Liver (tissue), 9 donors: ENCODE data around the gene SEMA7A. TPM values are rescaled to one million over a fixed set of nuclear protein-coding genes. Genes with fewer than 3 reads are reported as not detected.

Experiments
- DNase-seq: peaks from one replicate; pipeline ENCODE4 v3.0.0-alpha.2; 2017; ENCODE audit warnings: low spot score
- H3K27ac ChIP-seq, 2 donors: one replicate each; pipeline ENCODE4 v1.7.0; 2013; ENCODE audit warnings: inconsistent platforms in 2 of 2, low read length in 2 of 2, control low read depth in 1 of 2, low read depth in 1 of 2, mild to moderate bottlenecking in 1 of 2
- H3K27me3 ChIP-seq, 4 donors: one replicate each; pipeline versions ENCODE4 v1.6.1 to v1.7.0; 2013; ENCODE audit warnings: low read length in 3 of 4, inconsistent platforms in 1 of 4, mild to moderate bottlenecking in 1 of 4, moderate library complexity in 1 of 4; ENCODE audit not compliant: control insufficient read depth in 4 of 4, insufficient read depth in 4 of 4
- H3K36me3 ChIP-seq, 4 donors: one replicate each; pipeline versions ENCODE4 v1.6.1 to v1.7.0; 2013; ENCODE audit warnings: low read length in 3 of 4, mild to moderate bottlenecking in 3 of 4, low read depth in 1 of 4, moderate library complexity in 1 of 4; ENCODE audit not compliant: control insufficient read depth in 4 of 4, insufficient read depth in 3 of 4
- H3K4me1 ChIP-seq, 4 donors: one replicate each; pipeline versions ENCODE4 v1.6.1 to v1.7.0; 2013; ENCODE audit warnings: low read length in 3 of 4, mild to moderate bottlenecking in 3 of 4, moderate library complexity in 1 of 4; ENCODE audit not compliant: control insufficient read depth in 4 of 4, insufficient read depth in 4 of 4
- H3K4me3 ChIP-seq, 3 donors: one replicate each; pipeline versions ENCODE4 v1.6.1 to v1.7.0; 2013; ENCODE audit warnings: low read length in 3 of 3, control low read depth in 1 of 3, low read depth in 1 of 3, mild to moderate bottlenecking in 1 of 3
- H3K9ac ChIP-seq, 2 donors: one replicate each; pipeline ENCODE4 v1.7.0; 2013; ENCODE audit warnings: low read length in 2 of 2, mild to moderate bottlenecking in 2 of 2, moderate library complexity in 2 of 2, control low read depth in 1 of 2, low read depth in 1 of 2
- H3K9me3 ChIP-seq, 4 donors: one replicate each; pipeline versions ENCODE4 v1.6.1 to v1.7.0; 2013; ENCODE audit warnings: low read length in 3 of 4; ENCODE audit not compliant: control insufficient read depth in 4 of 4
- EGR1 ChIP-seq, 2 donors: IDR thresholded peaks; 2 replicates each; pipeline ENCODE4 v1.6.1; 2016 to 2018; ENCODE audit warnings: antibody characterized with exemption in 2 of 2, low read depth in 2 of 2
- FOXA2 ChIP-seq: IDR thresholded peaks from 2 replicates; pipeline ENCODE4 v1.6.1; 2016; ENCODE audit warnings: antibody characterized with exemption
- HNF4A ChIP-seq, 2 donors: conservative IDR thresholded peaks; 2 replicates each; pipeline ENCODE4 v1.6.1; 2016; ENCODE audit warnings: antibody characterized with exemption in 2 of 2, mild to moderate bottlenecking in 2 of 2
- JUND ChIP-seq, 2 donors: IDR thresholded peaks; 2 replicates each; pipeline ENCODE4 v1.6.1; 2016; ENCODE audit warnings: antibody characterized with exemption in 2 of 2
- RAD21 ChIP-seq, 2 donors: IDR thresholded peaks; 2 replicates each; pipeline ENCODE4 v1.6.1; 2016; ENCODE audit warnings: antibody characterized with exemption in 2 of 2, mild to moderate bottlenecking in 2 of 2
- RXRA ChIP-seq, 2 donors: IDR thresholded peaks; 2 replicates each; pipeline ENCODE4 v1.6.1; 2017 to 2018; ENCODE audit warnings: antibody characterized with exemption in 2 of 2, mild to moderate bottlenecking in 1 of 2
- SP1 ChIP-seq: IDR thresholded peaks from 2 replicates; pipeline ENCODE4 v1.6.1; 2018; ENCODE audit warnings: antibody characterized with exemption, mild to moderate bottlenecking
- WGBS: extraction: QIAGEN DNeasy Blood & Tissue Kit; methylation state at CpG from one replicate; pipeline ENCODE4 v1.1.7; 2013; 5-methylcytosine and 5-hydroxymethylcytosine counted together
- polyA plus RNA-seq, 2 donors: library from polyadenylated mRNA; stranded (reverse) in 1 of 2; unstranded in 1 of 2; fragments of 200-250 nt in 1 of 2; fragments of >200 nt in 1 of 2; fragmentation: Nextera tagmentation in 1 of 2; extraction: Ambion mirVana in 1 of 2; gene quantifications; one replicate each; pipeline versions ENCODE4 v1.2.1 to v1.2.3, GENCODE V29; 2013 to 2015
- total RNA-seq, 2 donors: library from RNA; depleted of rRNA; stranded (reverse); fragments of >200 nt; gene quantifications; one replicate each; pipeline ENCODE4 v1.2.3, GENCODE V29; 2014
- TF ChIP-seq, protein P1 (sequence below): fragments of 150-350 bp; IDR thresholded peaks from 2 replicates; pipeline ENCODE4 v1.5.1; 2017; ENCODE audit warnings: improper control_type of control experiment, low read depth, low read length; ENCODE audit not compliant: missing input control
- TF ChIP-seq, protein P2 (sequence below): IDR thresholded peaks from 2 replicates; pipeline ENCODE4 v1.6.1; 2016; ENCODE audit warnings: antibody characterized with exemption, mild to moderate bottlenecking
- TF ChIP-seq, protein P3 (sequence below): IDR thresholded peaks from 2 replicates; pipeline ENCODE4 v1.6.1; 2016; ENCODE audit warnings: antibody characterized with exemption
- donor health status: healthy.
- donor health status: healthy.
- donor health status: healthy.
- donor health status: healthy.
- donor health status: healthy.

SEMA7A gene
- total and polyA plus RNA-seq, 4 donors: 0.14 to 18.1 (median 1.4) TPM

DNA sequence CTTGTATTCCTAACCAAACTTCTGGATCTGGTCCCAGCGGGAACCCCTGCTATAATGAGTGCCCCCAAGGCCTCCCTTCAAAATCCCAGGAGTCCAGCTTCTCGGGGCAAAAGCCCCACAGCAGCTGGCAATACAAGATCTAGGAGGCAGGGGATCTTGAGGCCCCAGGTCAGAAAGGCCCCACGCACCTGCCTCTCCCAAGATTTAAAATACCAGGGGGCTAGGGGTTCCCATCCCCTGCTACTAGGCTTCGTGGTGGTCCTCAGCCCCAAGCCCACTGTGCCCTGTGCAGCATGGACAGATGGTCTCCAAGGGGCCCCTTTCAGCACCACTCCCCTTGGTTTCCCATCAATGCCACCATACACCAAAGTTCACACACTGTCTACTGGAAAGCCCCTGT lies 50.5 kb downstream of the SEMA7A start:
- 96% methylated on average over 4 of the region's 4 CpGs for WGBS
- TF ChIP-seq FOXA2: no peak
- TF ChIP-seq SP1: no peak
- no peak for TF ChIP-seq HNF4A (conservative IDR thresholded peaks at IDR 0.05)
- TF ChIP-seq, protein P1, sequence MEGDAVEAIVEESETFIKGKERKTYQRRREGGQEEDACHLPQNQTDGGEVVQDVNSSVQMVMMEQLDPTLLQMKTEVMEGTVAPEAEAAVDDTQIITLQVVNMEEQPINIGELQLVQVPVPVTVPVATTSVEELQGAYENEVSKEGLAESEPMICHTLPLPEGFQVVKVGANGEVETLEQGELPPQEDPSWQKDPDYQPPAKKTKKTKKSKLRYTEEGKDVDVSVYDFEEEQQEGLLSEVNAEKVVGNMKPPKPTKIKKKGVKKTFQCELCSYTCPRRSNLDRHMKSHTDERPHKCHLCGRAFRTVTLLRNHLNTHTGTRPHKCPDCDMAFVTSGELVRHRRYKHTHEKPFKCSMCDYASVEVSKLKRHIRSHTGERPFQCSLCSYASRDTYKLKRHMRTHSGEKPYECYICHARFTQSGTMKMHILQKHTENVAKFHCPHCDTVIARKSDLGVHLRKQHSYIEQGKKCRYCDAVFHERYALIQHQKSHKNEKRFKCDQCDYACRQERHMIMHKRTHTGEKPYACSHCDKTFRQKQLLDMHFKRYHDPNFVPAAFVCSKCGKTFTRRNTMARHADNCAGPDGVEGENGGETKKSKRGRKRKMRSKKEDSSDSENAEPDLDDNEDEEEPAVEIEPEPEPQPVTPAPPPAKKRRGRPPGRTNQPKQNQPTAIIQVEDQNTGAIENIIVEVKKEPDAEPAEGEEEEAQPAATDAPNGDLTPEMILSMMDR: no peak
- TF ChIP-seq, protein P2, sequence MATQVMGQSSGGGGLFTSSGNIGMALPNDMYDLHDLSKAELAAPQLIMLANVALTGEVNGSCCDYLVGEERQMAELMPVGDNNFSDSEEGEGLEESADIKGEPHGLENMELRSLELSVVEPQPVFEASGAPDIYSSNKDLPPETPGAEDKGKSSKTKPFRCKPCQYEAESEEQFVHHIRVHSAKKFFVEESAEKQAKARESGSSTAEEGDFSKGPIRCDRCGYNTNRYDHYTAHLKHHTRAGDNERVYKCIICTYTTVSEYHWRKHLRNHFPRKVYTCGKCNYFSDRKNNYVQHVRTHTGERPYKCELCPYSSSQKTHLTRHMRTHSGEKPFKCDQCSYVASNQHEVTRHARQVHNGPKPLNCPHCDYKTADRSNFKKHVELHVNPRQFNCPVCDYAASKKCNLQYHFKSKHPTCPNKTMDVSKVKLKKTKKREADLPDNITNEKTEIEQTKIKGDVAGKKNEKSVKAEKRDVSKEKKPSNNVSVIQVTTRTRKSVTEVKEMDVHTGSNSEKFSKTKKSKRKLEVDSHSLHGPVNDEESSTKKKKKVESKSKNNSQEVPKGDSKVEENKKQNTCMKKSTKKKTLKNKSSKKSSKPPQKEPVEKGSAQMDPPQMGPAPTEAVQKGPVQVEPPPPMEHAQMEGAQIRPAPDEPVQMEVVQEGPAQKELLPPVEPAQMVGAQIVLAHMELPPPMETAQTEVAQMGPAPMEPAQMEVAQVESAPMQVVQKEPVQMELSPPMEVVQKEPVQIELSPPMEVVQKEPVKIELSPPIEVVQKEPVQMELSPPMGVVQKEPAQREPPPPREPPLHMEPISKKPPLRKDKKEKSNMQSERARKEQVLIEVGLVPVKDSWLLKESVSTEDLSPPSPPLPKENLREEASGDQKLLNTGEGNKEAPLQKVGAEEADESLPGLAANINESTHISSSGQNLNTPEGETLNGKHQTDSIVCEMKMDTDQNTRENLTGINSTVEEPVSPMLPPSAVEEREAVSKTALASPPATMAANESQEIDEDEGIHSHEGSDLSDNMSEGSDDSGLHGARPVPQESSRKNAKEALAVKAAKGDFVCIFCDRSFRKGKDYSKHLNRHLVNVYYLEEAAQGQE: no peak
- TF ChIP-seq, protein P3, sequence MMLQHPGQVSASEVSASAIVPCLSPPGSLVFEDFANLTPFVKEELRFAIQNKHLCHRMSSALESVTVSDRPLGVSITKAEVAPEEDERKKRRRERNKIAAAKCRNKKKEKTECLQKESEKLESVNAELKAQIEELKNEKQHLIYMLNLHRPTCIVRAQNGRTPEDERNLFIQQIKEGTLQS: no peak
- TF ChIP-seq EGR1 (IDR thresholded peaks at IDR 0.05; ENCODE audit: low read depth in 2 of 2): no peak
- no peaks in the 10 kb centered on the region for H3K9me3 ChIP-seq
- H3K36me3 ChIP-seq: no peaks in the 10 kb centered on the region
- H3K4me3 ChIP-seq: no peak overlapping the region
- DNase-seq: no peak
- no peak overlapping the region for H3K27ac ChIP-seq
- H3K4me1 ChIP-seq: no peaks in the 10 kb centered on the region
- H3K27me3 ChIP-seq: no peaks in the 10 kb centered on the region
- H3K9ac ChIP-seq: no peak overlapping the region

DNA sequence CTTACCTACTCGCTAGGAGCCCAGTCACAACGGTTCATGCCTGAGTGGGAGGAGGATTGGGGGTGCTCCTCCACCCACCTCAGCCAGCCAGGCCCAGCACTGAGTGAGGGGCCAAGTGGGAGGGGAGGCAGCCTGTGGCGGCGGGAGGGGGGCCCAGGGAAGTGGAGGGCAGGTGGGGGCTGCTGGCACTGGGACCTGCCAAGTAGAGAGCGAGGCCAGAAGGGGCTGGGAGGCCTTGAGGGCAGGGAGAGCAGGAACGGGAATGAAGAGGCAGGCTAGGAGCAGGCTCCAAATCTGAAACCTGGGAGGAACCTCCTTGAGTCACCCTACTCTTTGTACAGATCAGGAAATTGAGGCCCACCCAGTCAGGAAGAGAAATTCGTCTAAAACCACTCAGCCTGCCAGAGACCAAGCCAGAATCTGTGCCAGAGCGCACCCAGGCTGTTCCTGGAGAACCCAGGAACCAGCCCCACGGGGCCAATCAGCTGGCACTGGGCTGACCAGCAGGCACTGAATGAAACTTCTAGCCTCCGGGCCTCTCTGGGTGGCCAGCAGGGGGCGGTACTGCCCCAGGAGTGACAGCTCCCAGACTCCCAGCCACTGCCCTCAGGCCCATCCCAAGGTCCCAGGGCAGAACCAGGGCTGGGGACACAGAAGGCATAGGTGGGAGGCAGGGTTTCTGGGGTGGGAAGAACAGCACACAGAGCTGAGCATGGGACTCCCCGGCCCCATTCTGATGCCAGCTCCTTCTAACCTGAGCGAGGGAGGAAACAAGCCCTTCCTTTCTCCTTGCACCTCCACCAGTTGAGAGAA lies 51.5 kb downstream of the SEMA7A start:
- no peak overlapping the region for H3K9ac ChIP-seq
- no peak overlapping the region for H3K4me3 ChIP-seq
- DNase-seq: peak; percentile 94
- H3K27me3 ChIP-seq: no peaks in the 10 kb centered on the region
- 44% methylated on average over 13 of the region's 13 CpGs for WGBS
- peak; percentile 98 to 99 for TF ChIP-seq RAD21 (IDR thresholded peaks at IDR 0.05)
- TF ChIP-seq JUND (IDR thresholded peaks at IDR 0.05): no peak
- TF ChIP-seq RXRA (IDR thresholded peaks at IDR 0.05): no peak
- TF ChIP-seq, protein P1: peak; percentile 94
- no peaks in the 10 kb centered on the region for H3K36me3 ChIP-seq
- no peak overlapping the region for H3K27ac ChIP-seq
- no peaks in the 10 kb centered on the region for H3K4me1 ChIP-seq
- no peaks in the 10 kb centered on the region for H3K9me3 ChIP-seq
